ENCODE data around the gene TRPV2.

TRPV2 gene

DNA sequence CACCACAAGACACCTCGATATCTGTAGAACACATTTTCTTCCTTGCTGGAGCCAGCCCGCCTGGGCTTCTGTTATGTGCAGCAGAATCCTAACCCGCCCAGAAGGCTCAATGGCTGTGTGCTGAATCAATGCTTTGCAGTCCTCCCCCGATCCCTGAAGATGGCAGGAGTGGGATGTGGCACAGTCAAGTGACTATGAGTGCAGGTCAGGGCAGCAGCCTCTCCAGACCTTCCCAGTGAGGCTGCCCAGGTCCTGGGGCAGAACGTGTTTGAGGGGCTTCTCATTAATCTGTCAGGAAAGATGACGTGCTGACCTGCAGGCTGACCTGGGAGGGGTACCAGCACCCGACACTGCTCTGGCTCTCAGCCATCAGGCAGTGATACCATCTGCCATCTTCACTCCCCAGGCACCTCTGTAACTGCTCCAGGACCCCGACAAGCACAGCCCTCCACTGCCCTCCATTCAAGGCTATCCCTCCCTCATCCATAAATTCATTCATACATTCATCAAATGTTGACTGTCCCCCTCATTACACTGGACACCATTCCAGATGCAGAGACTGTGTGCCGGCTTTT lies 41.5 kb downstream of the TRPV2 start:
- DNase-seq, result no peak
- Histone ChIP-seq H3K4me3 (ENCODE audit: low read depth, low read length) (no peak overlapping the region), H3K36me3 (peaks cover 20% of the 10 kb centered on the region), H3K27ac (no peak overlapping the region), H3K9me3 (ENCODE audit: severe bottlenecking) (no peaks in the 10 kb centered on the region), H3K27me3 (ENCODE audit: insufficient read depth, low read depth, severe bottlenecking) (no peaks in the 10 kb centered on the region)
- TF ChIP-seq, protein P1, sequence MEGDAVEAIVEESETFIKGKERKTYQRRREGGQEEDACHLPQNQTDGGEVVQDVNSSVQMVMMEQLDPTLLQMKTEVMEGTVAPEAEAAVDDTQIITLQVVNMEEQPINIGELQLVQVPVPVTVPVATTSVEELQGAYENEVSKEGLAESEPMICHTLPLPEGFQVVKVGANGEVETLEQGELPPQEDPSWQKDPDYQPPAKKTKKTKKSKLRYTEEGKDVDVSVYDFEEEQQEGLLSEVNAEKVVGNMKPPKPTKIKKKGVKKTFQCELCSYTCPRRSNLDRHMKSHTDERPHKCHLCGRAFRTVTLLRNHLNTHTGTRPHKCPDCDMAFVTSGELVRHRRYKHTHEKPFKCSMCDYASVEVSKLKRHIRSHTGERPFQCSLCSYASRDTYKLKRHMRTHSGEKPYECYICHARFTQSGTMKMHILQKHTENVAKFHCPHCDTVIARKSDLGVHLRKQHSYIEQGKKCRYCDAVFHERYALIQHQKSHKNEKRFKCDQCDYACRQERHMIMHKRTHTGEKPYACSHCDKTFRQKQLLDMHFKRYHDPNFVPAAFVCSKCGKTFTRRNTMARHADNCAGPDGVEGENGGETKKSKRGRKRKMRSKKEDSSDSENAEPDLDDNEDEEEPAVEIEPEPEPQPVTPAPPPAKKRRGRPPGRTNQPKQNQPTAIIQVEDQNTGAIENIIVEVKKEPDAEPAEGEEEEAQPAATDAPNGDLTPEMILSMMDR (IDR thresholded peaks at IDR 0.05; ENCODE audit: low read depth, low read length), result no peak

DNA sequence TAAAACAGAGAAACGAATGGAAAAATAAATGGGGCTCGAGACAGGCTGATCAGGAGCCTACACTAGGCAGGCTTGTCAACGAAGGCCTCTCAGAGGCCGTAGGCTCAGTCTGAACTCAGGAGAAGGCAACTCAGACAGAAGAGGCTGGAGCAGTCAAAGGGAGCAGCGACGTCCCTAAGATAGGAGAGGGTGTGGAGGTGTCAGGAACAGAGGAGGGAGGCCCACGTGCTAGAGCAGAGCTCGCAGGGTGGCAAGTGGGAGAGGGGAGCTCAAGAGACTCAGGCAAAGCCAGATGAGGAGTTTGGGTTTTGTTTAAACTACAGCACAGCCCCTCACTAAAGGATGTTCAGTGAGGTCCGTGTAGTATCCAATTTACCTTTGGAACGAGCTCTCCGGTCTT lies 43.9 kb downstream of the TRPV2 start:
- no peaks in the 10 kb centered on the region for H3K9me3 ChIP-seq (ENCODE audit: severe bottlenecking)
- no peak overlapping the region for H3K27ac ChIP-seq
- TF ChIP-seq, protein P1 (IDR thresholded peaks at IDR 0.05; ENCODE audit: low read depth, low read length), result no peak
- peaks cover 22% of the 10 kb centered on the region for H3K36me3 ChIP-seq
- no peak overlapping the region for H3K4me3 ChIP-seq (ENCODE audit: low read depth, low read length)
- DNase-seq, result no peak
- H3K27me3 ChIP-seq (ENCODE audit: insufficient read depth, low read depth, severe bottlenecking), result no peaks in the 10 kb centered on the region

DNA sequence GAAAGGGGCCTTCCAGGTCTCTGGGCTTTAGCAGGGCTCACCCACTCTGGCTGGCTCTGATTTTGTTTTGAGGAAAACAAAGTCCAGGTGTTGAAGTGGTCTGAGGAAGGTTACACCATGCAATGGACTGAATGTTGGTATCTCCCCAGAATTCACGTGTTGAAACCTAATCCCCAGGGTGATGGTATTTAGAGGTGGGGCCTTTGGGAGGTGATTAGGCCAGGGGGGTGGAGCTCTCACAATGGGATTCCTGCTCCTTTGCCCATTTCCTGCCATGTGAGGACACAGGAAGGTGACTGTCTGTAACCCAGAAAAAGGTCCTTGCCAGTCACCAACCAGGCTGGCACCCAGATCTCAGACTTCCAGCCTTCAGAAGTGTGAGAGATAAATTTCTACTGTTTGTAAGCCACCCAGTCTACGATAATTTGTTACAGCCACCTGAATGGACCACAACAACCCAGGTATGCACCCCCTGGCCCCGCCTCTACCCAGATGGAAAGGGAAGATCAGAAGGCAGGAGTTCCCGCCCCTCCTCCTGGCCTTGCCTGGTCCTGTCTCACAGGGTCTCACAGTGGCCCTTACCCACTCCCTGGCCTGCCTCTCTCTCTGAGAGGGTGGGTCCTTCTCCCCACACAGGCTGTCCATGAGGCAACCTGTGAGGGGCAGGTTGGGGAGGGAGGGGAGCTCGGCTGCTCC lies 44.6 kb downstream of the TRPV2 start:
- H3K27me3 ChIP-seq (ENCODE audit: insufficient read depth, low read depth, severe bottlenecking), result no peaks in the 10 kb centered on the region
- H3K27ac ChIP-seq, result no peak overlapping the region
- H3K4me3 ChIP-seq (ENCODE audit: low read depth, low read length), result no peak overlapping the region
- TF ChIP-seq, protein P1 (IDR thresholded peaks at IDR 0.05; ENCODE audit: low read depth, low read length), result no peak
- no peaks in the 10 kb centered on the region for H3K9me3 ChIP-seq (ENCODE audit: severe bottlenecking)
- no peak for DNase-seq
- H3K36me3 ChIP-seq, result peaks cover 22% of the 10 kb centered on the region

DNA sequence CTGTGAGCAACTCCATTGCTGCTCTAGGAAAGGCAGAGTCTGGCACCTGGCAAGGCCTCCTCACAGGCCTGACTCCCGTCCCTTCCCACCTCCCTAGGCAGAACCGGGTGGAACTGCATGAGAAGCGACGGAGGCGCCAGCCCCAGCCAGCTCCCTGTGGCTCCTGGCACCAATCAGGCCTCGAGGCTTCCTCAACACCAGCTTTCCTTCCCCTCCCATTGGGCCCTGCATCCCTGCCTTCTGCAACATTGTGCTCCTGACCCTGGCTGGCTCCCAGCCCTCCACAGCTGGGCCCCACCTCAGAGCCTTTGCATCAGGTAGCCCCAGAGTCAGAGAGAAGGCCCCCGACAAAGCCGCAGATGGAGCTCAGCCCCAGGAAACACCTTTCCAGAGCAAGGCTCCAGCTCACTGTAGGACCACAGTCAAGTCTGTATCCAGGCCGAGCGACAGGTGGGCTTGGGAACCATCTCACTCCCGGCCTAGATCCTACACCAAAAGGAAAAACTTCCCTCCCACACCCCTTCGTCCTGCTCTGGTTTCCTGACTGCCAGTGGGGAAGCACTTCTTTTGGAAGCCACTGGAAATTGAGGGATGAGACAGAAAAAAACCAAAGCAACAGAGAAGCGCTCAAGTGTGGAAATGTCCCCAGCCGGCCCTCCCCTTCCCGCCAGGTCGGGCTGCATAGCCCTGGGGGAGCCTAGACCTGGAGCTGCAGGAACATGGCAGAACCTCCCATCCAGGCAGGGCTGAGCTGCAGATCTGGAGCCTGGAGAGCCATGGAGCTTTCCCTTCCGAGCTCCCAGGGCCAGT lies 45.6 kb downstream of the TRPV2 start:
- Histone ChIP-seq H3K9me3 (ENCODE audit: severe bottlenecking) (no peaks in the 10 kb centered on the region), H3K4me3 (ENCODE audit: low read depth, low read length) (no peak overlapping the region), H3K27ac (no peak overlapping the region), H3K27me3 (ENCODE audit: insufficient read depth, low read depth, severe bottlenecking) (no peaks in the 10 kb centered on the region), H3K36me3 (peaks cover 22% of the 10 kb centered on the region)
- TF ChIP-seq, protein P1 (IDR thresholded peaks at IDR 0.05; ENCODE audit: low read depth, low read length), result no peak
- DNase-seq, result no peak

DNA sequence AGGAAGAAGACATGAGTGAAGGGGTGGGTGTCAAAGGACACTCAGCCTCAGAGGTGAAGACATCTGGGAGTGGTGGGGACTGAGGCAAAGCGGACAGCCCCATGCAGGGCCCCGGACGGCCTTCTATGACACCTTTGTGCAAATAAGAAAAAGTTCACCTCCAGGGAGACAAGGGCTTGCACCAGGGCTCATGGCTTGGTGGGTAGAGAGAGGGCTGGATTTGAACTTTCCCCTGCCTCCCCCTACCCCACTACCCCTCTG lies 46.2 kb downstream of the TRPV2 start:
- Histone ChIP-seq H3K4me3 (ENCODE audit: low read depth, low read length) (no peak overlapping the region), H3K27me3 (ENCODE audit: insufficient read depth, low read depth, severe bottlenecking) (no peaks in the 10 kb centered on the region), H3K27ac (no peak overlapping the region), H3K36me3 (peaks cover 22% of the 10 kb centered on the region), H3K9me3 (ENCODE audit: severe bottlenecking) (no peaks in the 10 kb centered on the region)
- DNase-seq, result no peak
- TF ChIP-seq, protein P1 (IDR thresholded peaks at IDR 0.05; ENCODE audit: low read depth, low read length), result no peak
